Natural killer cell (primary cell): ENCODE measurements around the gene HIVEP3. TPM values are rescaled to one million over a fixed set of nuclear protein-coding genes. Genes with fewer than 3 reads are reported as not detected.

Source experiments
- ATAC-seq, 3 donors: fragments of 150-1000 bp in 2 of 3; fragments of 200-7000 bp in 1 of 3; cut with Tn5 transposase; 1 replicate in 1 of 3; 2 replicates in 2 of 3; pipeline ENCODE4 v1.10.0; 2021; ENCODE audit warnings: mild to moderate bottlenecking in 2 of 3, moderate library complexity in 2 of 3
- DNase-seq, 2 donors: peaks; one replicate each; pipeline versions ENCODE4 v3.0.0 to v3.0.0-alpha.2; 2013 to 2021; ENCODE audit warnings: mixed read lengths in 1 of 2
- H3K27ac ChIP-seq: one replicate; pipeline ENCODE4 v1.5.1; 2013; ENCODE audit warnings: mild to moderate bottlenecking, low read length
- H3K27me3 ChIP-seq: one replicate; pipeline ENCODE4 v1.6.1; 2013; ENCODE audit warnings: low read length; ENCODE audit not compliant: control insufficient read depth, insufficient read depth
- H3K36me3 ChIP-seq: one replicate; pipeline ENCODE4 v1.6.1; 2013; ENCODE audit warnings: low read length; ENCODE audit not compliant: control insufficient read depth, insufficient read depth
- H3K4me1 ChIP-seq: one replicate; pipeline ENCODE4 v1.6.1; 2013; ENCODE audit warnings: low read length; ENCODE audit not compliant: control insufficient read depth, insufficient read depth
- H3K4me3 ChIP-seq: one replicate; pipeline ENCODE4 v1.5.1; 2013; ENCODE audit warnings: low read length
- H3K9me3 ChIP-seq: one replicate; pipeline ENCODE4 v1.6.1; 2013; ENCODE audit warnings: low read length; ENCODE audit not compliant: control insufficient read depth, insufficient read depth
- H3K27ac Mint-ChIP-seq, 2 donors: one replicate each; pipeline ENCODE4 v1.8.0; 2022; ENCODE audit warnings: mild to moderate bottlenecking in 2 of 2, mixed read lengths in 2 of 2, moderate library complexity in 1 of 2
- H3K27me3 Mint-ChIP-seq, 2 donors: one replicate each; pipeline ENCODE4 v1.8.0; 2022; ENCODE audit warnings: low read depth in 2 of 2, mixed read lengths in 2 of 2
- H3K36me3 Mint-ChIP-seq: one replicate; pipeline ENCODE4 v1.8.0; 2022; ENCODE audit warnings: mixed read lengths
- H3K4me1 Mint-ChIP-seq, 2 donors: one replicate each; pipeline ENCODE4 v1.8.0; 2022; ENCODE audit warnings: mixed read lengths in 2 of 2
- H3K4me3 Mint-ChIP-seq: one replicate; pipeline ENCODE4 v1.8.0; 2022; ENCODE audit warnings: mild to moderate bottlenecking, moderate library complexity, mixed read lengths
- H3K9me3 Mint-ChIP-seq, 2 donors: one replicate each; pipeline ENCODE4 v1.8.0; 2022; ENCODE audit warnings: mixed read lengths in 2 of 2
- CTCF ChIP-seq: fragments of 200-600 bp; IDR thresholded peaks from one replicate; pipeline ENCODE4 v1.8.0; 2022; ENCODE audit warnings: antibody characterized with exemption
- WGBS: methylation state at CpG from one replicate; pipeline ENCODE4 v1.1.7; 2013; ENCODE audit warnings: missing lambda C conversion rate; ENCODE audit not compliant: insufficient coverage; 5-methylcytosine and 5-hydroxymethylcytosine counted together
- intact Hi-C: fragments of 100-400 bp; cut with micrococcal nuclease; formaldehyde crosslinking; loops from one replicate; pipeline ENCODE4 v1.14.2; 2022
- total RNA-seq, 4 donors: library from RNA; stranded (reverse); fragments of 120-200 nt in 1 of 4; gene quantifications; one replicate each; pipeline versions ENCODE4 v1.2.3 to v1.2.4, GENCODE V29; 2013 to 2022

Gene HIVEP3
- total RNA-seq, 3 donors from 2014 or later (not counting 1 experiment from before 2014, with no cell fraction given) = 26.2 to 35.2 (median 29.8) TPM

DNA sequence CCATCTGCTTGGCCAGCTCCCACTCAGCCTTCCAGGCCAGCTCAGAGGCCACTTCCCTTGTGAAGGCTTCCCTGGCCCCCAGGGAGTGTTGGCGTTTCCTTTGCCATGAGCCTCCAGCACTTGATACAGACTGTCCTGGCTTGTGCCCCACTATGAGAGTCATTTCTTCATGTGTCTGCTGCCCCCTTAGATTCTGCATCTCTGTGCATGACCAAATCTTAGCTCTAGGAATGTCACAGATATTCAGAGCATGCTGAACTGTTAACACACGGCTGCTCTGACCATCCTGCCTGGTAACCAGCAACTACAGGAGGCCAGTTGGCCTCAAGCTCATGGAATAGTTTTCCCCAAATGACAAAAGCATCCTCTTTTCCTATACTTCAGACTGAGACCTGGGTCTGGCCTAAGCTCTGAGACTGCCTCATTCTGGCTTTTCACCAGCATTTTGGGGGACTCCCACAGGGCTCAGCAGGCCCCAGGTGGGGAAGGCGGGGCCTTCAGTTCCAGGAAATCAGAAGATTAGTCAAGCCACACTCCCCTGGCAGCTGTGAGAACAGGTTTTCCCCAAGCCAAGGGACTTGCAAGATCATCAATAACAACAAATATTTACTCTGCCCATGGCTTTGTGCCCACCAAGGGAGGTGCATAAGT lies 251.6 kb downstream of the HIVEP3 start:
- H3K4me3 Mint-ChIP-seq = no peak overlapping the region

GRCh38 chr1:41665962-41666917 lies 252.5 kb downstream of the HIVEP3 start:
- H3K9me3 Mint-ChIP-seq = no peaks in the 10 kb centered on the region
- H3K27me3 ChIP-seq = no peaks in the 10 kb centered on the region
- no peak overlapping the region for H3K4me3 ChIP-seq
- peak overlapping the region; percentile 2 to 31 for H3K27ac Mint-ChIP-seq
- H3K36me3 Mint-ChIP-seq = no peaks in the 10 kb centered on the region
- WGBS = 91% methylated on average over 6 of the region's 6 CpGs
- no peaks in the 10 kb centered on the region for H3K36me3 ChIP-seq
- peaks cover 36 to 39% of the 10 kb centered on the region in 2 donors for H3K4me1 Mint-ChIP-seq
- peaks cover 32% of the 10 kb centered on the region for H3K4me1 ChIP-seq
- no peaks in the 10 kb centered on the region for H3K9me3 ChIP-seq
- TF ChIP-seq CTCF = no peak
- no peak for DNase-seq
- H3K27me3 Mint-ChIP-seq = no peaks in the 10 kb centered on the region
- H3K27ac ChIP-seq = peak overlapping the region; percentile 23
- ATAC-seq = no peak
- intact Hi-C loops = no loop called here
- no peak overlapping the region for H3K4me3 Mint-ChIP-seq

More for the DNA sequence above, 251.6 kb downstream of the HIVEP3 start:
- Mint-ChIP-seq H3K27me3 (no peaks in the 10 kb centered on the region), H3K9me3 (no peaks in the 10 kb centered on the region), H3K27ac (peak overlapping the region; percentile 2 to 31), H3K36me3 (no peaks in the 10 kb centered on the region), H3K4me1 (peaks cover 40 to 41% of the 10 kb centered on the region in 2 donors)
- TF ChIP-seq CTCF = no peak
- H3K4me3 ChIP-seq = no peak overlapping the region
- no peaks in the 10 kb centered on the region for H3K36me3 ChIP-seq
- H3K27me3 ChIP-seq = no peaks in the 10 kb centered on the region
- H3K27ac ChIP-seq = peak overlapping the region; percentile 23
- 62% methylated on average over 3 of the region's 3 CpGs for WGBS
- DNase-seq (peak in 1 of 2 donors; percentile 80), ATAC-seq (no peak)
- no peaks in the 10 kb centered on the region for H3K9me3 ChIP-seq
- intact Hi-C loops = no loop called here
- peaks cover 31% of the 10 kb centered on the region for H3K4me1 ChIP-seq

DNA sequence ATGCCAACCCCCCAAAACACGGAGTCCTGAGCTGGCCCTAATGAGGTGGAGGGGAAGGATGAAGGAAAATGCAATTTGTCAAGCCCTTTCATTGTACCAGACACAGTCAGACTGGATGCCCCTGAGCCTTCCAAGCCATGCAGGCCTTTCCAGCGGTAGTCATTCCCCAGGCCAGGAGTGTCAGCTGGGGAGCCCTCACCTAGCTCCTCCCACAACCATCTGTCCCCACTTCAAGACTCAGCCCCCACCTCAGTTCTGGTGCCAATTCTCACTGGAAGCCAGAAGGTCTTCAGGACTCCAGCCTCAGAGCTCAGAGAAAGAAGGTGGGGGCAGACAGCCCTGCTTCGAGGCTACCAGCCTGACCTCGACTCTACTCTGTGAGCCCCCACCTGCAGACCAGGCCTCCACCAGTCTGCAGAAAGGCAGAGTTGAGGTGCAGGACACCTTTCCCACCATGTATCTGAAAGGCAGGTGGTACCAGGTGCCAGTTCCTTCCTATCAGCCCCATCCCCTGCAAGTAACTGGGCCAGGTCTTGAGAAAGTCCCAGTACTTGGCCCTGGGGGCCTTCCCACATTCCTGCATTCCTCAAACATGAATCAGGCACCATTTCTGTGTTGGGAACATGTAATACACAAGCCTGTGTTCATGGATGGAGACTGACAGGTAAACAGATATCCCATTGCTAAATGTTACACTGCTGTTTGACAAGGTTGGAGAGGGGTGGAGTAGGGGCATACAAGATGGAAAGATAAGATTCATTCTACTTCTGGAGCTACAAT lies 253.7 kb downstream of the HIVEP3 start:
- no peaks in the 10 kb centered on the region for H3K36me3 ChIP-seq
- H3K27ac Mint-ChIP-seq = peak overlapping the region; percentile 79 to 84
- H3K27me3 Mint-ChIP-seq = no peaks in the 10 kb centered on the region
- H3K4me1 ChIP-seq = peaks cover 43% of the 10 kb centered on the region
- no peaks in the 10 kb centered on the region for H3K9me3 ChIP-seq
- H3K27me3 ChIP-seq = no peaks in the 10 kb centered on the region
- intact Hi-C loops = loop anchor here (5.0 kb wide), 1 partner anchor 62 kb away; no protein-coding TSS in a partner anchor
- H3K36me3 Mint-ChIP-seq = no peaks in the 10 kb centered on the region
- WGBS = 78% methylated on average over 3 of the region's 4 CpGs
- no peak for TF ChIP-seq CTCF
- DNase-seq = no peak
- no peak overlapping the region for H3K4me3 Mint-ChIP-seq
- H3K27ac ChIP-seq = no peak overlapping the region
- H3K4me1 Mint-ChIP-seq = peaks cover 39 to 49% of the 10 kb centered on the region in 2 donors
- H3K9me3 Mint-ChIP-seq = no peaks in the 10 kb centered on the region
- H3K4me3 ChIP-seq = no peak overlapping the region
- ATAC-seq = no peak
